Left renal pelvis (tissue), 4 donors: Measurements from ENCODE around the gene PDGFRB. TPM values are rescaled to one million over a fixed set of nuclear protein-coding genes. Genes with fewer than 3 reads are reported as not detected.

Experiments
- DNase-seq, 4 donors: peaks; one replicate each; pipeline ENCODE4 v3.0.0-alpha.2; 2013; ENCODE audit warnings: low read depth in 4 of 4, low spot score in 3 of 4
- polyA plus RNA-seq, 4 donors: library from polyadenylated mRNA; unstranded; fragments of 120-200 nt; gene quantifications; one replicate each; pipeline ENCODE4 v1.2.1, GENCODE V29; 2013; ENCODE audit not compliant: insufficient read length in 4 of 4

Gene PDGFRB
- polyA plus RNA-seq, 4 donors, result 133 to 196 (median 138) TPM

DNA sequence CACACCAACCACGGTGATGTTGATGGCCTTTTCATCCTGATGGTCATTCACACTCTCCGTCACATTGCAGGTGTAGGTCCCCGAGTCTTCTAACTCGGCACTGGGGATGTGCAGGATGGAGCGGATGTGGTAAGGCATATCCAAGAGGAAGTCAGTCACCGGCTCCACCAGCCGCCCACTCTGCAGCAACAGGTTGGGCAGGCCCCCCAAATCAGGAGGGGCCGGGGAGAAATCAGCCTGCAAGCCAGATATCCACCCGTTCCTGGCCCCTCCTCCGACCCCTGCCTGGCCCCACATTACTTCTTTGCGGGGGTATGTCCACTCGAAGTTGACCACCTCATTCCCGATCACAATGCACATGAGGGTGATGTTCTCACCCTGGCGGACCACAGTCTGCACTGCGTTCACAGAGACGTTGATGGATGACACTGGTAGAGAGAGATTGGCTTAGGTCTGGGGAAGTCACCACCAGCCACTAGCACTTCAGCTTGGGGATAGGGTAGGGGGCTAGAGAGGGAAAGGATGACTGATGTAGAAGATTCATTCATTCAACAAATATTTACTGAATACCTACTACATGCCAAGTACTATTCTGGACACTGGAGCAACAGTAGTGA lies 22.0 kb downstream of the PDGFRB start:
- no peak for DNase-seq

DNA sequence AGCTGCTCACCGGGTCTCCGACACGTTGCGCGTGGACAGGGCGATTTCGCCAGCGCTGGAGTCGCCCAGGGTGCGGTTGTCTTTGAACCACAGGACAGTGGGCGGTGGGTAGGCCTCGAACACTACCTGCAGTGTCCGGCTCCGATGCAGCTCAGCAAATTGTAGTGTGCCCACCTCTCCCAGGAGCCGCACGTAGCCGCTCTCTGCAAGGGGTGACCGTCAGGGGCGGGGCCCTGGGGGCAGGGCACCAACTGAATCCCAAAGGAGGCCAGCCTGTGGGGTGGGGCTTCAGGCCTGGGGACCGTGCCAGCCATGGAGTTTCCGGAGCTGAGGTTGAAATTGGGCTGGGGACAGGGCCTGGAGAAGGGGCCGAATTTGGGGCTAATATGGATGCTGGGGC lies 22.9 kb downstream of the PDGFRB start:
- no peak for DNase-seq

DNA sequence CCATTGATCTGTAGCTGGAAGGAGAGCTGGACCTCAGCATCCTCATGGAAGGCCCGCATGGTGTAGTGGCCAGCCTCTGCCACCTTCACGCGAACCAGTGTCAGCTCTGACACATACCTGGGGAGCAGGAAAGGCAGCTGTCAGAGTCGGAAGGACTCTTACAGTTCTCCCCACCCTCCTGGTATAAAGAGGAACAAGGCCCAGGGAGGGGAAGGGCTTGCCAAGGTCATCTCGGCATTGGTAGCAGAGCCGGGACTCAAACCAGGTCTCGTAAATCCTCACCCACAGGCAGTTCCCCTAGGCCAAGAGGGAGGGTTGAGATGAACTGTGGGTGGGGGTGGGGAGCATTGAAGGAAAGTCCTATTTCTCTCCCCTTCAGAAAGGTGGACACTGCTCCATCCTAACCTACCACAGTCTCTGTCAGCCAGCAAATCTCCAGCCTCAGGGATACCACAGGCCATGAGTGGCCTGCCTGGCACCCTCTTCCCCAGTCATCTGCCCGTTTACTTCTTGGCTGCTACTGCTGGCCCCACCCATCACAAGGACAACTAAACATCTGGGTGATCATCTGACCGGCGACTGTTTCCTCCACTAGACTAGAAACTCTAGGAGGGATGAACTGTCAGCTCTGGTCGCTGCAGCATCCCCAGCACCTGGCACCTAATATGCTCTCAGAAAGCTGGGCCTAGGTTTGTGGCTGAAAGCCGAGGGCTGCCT lies 23.5 kb downstream of the PDGFRB start:
- DNase-seq, result no peak

DNA sequence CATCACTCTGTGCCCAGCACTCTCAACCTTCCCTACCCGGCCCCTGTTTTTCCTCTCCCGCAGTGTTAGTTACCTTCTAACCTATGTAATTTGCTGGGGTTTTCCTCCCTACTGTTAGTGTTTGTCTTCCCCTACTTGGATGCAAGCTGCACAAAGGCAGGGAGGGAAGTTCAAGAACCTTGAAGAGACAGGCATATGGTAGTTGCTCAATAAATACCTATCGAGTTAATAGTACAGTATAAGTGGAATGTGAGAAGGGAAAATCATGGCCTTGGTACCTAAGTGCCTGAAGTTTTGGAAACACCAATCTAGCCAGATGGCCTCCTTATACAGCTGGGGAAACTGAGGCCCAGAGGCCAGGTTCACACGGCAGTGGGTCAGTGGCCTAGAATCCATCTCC lies 24.2 kb downstream of the PDGFRB start:
- no peak for DNase-seq

DNA sequence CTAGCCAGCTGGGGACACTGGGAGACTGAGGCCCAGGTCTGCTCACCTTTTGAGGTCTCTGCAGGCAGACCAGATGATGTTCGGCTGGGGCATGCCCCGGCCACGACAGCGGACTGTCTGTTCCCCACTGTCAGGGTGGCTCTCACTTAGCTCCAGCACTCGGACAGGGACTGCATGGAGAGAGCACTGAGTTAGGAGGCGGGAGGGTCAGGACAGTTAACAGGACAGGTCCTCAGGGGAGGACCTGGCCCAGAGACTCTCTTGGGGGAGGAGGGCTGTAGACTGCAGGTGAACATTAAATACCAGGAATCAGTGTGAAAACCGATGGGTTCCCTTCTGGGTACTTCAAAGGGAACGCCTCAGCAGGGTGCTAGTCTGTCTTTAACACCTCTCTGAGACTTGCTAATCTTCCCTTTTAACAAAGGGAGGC lies 25.1 kb downstream of the PDGFRB start:
- DNase-seq, result no peak

DNA sequence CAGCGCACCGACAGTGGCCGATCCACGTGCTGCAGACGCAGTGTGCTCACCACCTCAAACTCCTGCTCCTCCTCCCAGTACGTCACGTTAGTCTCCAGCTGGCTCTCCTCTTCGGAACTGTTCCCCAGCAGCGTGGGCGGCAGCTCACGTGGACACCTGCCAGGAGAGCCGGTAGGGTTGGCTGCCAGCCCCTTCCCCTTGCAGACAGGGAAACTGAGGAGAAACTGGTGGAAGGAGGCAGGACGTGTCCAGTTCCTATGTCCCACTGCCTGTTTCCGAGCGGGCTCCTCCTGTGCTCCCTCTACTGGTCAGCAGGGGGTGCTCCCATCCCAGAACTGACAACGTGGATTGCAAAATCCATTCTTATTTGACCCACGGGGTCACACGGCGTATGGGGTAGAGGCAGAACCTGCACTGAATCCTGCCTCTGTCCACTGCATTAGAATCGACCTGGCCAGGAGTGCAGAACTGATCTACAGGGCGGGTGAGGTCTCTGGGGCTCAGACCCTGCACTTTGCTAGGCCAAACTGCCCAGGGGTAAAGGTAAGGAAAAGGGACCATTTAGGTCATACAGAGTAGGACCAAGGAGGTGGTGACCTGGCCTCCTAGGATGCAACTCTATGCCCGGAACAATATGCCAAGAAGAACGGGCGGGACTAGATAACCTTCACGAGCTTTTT lies 25.7 kb downstream of the PDGFRB start:
- no peak for DNase-seq

DNA sequence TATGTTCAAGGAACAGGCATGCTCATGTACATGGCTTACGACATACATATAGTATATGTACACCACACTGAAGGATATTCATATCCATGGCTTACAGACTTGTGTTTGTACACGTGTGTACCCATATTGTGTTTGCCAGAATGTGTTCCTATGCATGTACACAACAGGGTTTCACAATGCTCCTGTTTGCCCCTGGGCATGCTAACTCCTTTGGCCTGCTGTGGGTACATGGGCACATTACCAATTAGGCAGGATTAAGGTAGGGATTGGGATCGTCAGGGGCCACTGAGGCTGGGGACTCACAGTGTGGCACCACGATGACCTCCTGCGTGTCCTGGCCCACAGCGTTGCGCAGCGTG lies 26.2 kb downstream of the PDGFRB start:
- no peak for DNase-seq

DNA sequence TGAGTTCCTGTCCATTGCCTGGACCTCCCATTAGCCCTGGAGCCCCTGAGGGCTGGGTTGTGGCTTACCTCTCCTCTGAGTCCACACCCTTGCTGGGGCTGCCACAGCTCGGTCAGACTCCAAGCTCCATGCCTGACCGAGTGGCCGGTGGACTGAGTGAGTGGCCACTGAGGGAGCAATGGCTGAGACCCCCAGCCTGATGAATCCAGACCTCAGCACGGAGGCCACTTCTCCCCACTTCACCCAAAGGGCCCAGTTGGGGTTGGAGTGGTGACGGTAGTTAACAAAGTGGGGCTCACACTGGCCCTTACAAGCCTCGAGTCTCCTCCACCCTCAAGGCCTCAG lies 28.8 kb downstream of the PDGFRB start:
- DNase-seq, result no peak

DNA sequence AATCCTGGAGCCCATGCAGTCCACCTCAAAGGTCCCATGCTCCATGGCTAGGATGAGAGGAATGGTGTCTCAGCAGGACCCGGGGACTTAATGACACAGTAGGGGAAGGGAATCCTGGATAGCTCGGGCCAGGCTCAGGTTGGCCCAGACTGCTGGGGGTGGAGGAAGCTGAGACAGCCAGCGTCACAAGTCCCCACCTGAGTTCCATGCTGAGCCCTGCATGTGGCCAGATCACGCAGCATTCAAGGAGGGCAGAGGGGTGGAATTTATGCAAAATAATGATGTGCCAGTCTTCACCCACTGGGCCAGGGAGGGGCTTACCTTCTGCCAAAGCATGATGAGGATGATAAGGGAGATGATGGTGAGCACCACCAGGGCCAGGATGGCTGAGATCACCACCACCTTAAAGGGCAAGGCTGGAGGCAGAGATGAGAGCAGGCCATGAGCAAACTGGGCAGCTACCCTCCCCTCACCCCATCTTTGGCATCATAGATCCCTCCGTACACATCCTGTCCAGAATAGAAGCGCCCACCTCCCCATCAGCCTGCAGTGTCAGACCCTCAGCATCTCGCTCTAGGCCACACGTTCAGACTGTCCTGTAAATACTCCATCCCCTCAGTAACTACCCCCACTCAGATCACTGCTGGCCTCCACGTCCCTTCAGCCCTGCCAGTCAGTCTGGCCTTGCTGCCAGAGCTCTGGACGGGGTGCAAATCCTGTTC lies 29.3 kb downstream of the PDGFRB start:
- DNase-seq, result no peak

DNA sequence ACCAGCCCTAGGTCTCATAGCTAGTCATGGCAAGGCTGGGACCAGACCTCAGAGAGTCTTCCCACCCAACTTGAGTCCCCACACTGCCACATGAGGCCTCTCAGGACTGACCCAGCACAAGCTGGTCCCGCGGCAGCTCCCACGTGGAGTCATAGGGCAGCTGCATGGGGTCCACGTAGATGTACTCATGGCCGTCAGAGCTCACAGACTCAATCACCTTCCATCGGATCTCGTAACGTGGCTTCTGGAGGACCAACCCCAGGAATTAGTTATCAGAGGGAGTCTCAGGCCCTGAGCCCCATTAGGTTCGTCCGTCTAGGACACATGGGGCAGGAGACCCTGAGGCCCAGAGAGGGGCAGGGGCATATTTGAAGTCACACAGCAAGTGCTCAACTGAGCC lies 30.3 kb downstream of the PDGFRB start:
- no peak for DNase-seq

DNA sequence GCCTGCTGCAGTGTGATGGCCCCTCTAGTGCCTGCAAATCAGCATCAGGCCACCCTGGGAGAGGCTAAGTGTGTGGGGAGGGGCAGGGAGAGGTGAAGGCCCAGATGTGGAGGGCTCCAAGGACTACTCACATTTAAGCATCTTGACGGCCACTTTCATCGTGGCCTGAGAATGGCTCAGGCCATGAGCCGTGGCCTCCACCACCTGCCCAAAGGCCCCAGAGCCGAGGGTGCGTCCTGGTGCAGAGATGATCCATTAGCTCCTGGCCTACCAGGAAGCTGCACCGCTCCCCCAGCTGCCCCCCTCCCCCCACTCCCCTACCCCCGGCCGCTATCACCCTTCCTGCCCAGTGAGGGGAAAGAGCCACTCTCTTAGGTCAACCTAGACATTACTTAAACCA lies 31.0 kb downstream of the PDGFRB start:
- DNase-seq, result no peak

DNA sequence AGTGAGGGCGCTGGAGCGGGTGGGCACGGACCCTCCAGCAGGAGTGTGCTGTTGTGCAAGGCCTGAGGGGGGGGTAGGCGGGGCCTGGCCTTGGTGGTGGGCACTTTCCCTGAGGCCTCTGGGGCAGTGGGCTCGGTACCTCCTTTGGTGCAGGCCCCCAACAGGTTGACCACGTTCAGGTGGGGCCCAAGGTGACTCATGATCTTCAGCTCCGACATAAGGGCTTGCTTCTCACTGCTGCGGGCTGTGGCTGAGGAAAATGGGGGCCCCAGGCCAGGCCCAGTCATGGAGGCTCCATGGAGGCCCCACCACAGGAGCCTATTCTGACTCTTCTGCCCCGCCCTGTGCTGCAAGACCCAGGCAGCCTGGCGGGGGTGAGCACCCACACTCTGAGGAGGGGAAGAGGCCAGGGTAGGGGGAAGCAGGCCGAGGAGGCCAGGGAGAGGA lies 31.5 kb downstream of the PDGFRB start:
- DNase-seq, result no peak

DNA sequence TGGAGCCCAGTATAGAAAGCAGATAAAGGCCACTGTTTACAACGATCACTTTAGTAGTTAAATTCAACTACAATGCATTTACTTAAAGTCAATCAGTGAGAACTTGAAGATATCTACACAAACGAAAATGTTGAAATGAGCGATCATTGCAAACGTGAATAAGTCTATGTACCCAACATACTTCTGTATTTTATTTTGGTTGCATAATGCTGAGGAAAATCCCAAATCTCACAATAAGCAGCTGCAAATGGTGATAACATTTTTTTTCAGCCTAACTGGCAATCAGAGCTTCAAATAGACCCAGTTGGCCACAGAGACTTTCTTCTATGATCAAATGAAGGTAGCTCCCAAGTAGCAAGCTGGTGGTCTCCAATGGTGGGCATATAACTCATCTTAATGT lies 32.1 kb downstream of the PDGFRB start:
- no peak for DNase-seq

DNA sequence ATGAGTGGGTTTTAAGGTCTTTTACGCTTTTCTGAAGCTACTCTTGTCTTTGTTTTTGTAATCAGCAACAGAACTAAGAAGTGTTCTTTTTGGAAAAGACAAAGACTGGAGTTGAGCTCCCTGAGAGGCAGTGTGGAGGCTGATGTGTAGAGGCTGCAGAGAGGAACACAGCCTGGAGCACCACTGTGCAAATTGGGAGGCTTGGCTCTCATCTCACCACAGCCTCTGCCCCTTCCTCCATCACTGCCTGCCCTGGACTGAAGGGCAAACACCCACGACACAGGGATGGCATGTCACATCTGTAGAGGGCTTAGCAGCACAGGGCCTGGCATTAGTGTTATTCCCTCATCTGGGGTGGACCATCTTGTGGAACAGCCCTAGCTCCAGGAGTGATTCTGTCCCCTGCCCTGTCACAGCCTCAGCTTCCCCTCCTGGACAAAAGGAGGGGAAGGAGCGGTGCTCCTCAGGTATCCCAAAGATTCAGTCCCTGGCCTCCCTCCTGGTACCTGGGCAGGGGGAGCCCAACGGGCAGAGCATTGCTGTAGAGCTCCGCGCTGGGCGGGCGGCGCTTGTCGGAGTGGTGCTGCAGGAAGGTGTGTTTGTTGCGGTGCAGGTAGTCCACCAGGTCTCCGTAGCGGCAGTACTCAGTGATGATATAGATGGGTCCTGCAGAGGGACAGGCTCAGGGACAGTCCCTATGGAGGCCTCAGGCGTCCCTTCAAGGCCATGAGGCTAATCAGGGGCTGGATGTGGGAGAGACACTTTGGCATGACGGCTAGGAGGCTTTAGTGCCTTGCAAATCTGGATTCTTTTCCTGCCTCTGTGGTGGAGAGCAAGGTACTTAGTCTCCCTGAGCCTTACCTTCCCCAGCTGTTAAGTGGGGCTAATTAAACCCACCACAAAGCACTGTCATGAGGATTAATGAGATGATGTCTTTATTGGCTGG lies 32.8 kb downstream of the PDGFRB start:
- no peak for DNase-seq

DNA sequence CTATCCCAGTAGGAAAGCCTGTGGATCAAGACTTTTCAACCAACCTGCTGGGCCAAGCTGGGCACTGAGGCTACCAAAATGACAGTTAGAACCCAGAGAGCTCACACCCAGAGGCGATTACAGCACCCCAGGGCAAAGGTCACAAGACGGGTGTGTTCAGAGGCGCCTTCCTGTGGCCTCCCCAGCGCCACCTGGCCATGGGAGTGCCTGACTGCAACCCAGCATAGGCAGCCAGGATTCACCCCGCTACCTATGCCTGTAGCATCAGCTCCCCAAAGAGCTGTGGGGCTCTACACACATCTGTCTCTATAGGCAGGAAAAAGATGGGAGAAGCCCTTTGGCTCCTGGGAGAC lies 33.5 kb downstream of the PDGFRB start:
- DNase-seq, result no peak

DNA sequence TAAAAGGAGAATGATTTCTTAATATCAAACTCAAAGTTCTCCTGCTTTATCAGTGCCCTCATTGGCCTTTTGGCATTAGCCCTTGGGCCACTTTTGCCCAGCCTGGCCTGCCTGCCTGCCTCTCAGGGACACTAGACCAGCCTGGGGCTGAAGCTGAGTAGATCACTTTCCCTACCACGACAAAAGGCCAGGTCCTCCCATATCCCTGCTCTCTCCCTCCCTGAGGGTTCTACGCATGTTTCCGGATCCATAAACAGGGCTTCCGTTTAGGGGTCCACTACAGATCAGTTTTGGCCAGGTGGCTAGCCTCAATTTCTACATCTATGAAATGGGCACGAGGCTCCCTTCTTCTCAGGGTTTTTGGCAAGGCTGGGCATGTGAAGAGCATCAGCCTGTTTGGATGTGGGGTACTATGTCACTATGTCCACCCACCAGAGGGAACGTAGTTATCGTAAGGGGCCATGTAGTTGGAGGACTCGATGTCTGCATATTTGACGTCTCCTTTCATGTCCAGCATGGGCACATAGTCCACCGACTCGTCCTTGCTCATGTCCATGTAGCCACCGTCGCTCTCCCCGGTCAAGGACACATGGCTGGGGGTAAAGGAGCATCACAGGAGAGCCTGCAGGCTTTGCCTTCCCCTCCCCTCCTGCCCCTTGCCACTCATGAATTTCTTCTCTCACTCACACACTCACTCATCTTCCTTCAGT lies 34.0 kb downstream of the PDGFRB start:
- no peak for DNase-seq

DNA sequence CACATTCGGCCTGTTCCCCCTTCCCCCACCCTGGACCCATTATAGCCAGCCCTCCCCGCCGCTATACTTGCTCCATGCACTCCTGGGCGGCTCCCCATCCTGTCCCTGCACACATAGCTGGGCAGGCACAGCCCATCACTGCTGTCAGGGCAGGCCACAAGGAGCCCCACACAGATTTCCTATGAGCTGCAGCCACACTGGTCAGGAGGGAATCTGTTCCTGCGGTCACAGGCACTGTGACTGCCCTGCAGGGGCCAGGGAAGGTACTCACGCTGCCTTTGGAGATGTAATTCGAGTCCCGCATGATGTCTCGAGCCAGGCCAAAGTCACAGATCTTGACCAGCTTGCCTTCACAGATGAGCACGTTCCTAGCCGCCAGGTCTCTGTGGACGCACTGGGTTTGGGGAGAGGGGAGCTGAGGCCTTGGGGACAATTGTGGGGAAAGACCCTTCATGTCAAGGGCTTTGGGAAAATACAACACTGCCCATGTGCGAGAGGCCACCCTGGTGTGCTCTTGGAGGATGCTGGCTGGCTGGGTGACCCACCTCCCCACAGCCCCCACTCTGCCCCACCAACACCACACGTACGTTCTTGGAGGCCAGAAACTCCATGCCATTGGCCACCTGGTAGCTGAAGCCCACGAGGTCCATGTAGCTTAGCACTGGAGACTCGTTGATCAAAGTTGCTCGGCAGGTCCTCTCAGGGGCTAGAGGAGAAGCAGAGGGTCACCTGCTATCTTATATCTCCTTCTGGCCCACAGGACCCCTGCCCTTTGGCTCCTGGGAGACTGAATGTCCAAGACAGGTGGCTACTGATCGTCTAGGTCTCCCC lies 34.8 kb downstream of the PDGFRB start:
- DNase-seq, result no peak

DNA sequence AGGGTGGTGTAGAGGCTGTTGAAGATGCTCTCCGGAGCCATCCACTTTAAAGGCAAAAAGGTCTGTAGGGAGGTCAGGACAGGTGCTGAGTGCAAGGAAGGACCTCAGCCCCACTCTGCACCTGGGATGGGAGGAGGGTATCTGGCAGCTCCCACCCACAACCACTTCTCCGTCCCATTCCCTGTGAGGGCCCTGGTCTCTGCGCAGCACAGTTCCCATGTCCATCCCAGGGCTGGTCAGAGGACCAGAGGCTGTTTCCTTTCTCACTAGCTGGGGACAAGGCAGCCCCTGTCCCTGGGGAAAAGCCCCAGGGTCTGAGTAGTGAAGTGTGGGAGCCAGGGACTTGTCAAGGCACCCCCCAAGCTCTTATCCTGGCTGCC lies 35.6 kb downstream of the PDGFRB start:
- no peak for DNase-seq

DNA sequence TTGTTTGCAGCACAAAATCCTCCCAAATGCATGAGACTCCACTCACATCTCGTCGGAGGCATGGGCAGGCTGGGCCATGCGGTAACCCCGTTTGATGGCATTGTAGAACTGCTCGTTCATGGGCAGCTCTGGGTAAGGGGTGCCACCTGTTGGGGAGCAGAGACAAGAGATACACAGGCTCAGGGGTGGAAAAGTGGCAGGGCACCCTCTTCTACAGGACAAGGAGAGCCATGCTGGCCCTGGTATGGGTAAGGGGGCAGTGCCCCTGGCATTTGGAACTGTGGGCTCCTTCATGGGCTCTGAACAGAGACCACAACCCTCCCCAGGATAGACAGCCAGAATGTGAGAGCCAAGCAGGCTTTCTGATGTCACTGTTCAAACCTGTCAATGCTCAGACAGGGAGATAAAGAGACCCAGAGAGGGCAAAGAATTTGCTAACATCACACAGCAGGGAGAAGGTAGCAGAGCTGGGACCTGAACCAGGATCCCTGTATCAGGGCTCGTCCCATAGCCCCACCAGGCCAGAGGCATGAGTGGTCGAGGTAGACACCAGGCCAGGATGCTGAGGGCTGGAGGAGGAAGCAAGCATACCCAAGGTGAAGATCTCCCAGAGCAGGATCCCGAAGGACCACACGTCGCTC lies 36.1 kb downstream of the PDGFRB start:
- no peak for DNase-seq
